ENCODE data around the gene IL17RE.
"Not testable (repeated sequence)": the region's sequence is repeated elsewhere in the genome, so short reads cannot be mapped to it uniquely, and the experiment has no call there.

Gene IL17RE

DNA sequence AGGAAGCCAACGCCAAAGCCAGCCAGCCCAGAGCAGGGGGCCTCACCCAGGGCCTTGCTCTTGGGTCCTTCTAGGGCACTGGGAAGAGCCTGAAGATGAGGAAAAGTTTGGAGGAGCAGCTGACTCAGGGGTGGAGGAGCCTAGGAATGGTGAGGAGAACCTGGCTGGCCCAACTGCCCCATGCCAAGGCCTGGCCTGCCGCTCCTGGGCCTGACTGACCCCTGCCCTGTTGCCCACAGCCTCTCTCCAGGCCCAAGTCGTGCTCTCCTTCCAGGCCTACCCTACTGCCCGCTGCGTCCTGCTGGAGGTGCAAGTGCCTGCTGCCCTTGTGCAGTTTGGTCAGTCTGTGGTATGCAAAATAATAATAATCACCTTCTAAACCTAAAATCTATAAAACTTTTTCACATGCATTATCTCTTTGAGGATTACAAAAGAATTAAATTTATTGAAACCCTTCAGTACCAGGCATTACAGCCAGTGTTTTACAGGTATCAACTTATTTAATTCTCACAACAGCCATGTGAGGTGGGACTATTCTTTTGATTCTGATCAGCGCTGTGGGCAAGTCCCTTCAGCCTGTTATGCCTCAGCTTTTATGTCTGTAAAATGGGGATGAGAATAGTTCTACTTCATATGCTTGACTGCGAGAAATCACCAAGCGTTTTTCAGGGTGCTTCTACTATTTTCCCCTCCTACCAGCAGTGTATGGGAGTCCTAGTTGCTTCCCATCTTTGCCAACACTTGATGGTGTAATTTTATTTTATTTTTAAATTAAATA is 15.8 kb downstream of the IL17RE start:
- no peak overlapping the region for H3K4me3 ChIP-seq
- peak overlapping the region in 8 of 21 experiments; percentile 10 to 91 (median 84) for H3K27ac ChIP-seq

DNA sequence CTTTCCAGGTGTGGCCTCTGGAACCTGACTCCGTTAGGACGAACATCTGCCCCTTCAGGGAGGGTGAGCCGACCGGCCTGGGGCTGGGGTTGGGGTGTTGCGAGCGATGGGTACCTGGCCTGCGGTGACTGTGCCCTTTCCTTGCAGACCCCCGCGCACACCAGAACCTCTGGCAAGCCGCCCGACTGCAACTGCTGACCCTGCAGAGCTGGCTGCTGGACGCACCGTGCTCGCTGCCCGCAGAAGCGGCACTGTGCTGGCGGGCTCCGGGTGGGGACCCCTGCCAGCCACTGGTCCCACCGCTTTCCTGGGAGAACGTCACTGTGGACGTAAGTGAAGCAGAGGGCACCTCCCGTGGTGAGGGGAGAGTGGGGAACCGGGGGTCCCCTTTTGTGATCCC is 25.5 kb downstream of the IL17RE start:
- Histone ChIP-seq H3K27ac (no peak overlapping the region), H3K4me3 (no peak overlapping the region)

DNA sequence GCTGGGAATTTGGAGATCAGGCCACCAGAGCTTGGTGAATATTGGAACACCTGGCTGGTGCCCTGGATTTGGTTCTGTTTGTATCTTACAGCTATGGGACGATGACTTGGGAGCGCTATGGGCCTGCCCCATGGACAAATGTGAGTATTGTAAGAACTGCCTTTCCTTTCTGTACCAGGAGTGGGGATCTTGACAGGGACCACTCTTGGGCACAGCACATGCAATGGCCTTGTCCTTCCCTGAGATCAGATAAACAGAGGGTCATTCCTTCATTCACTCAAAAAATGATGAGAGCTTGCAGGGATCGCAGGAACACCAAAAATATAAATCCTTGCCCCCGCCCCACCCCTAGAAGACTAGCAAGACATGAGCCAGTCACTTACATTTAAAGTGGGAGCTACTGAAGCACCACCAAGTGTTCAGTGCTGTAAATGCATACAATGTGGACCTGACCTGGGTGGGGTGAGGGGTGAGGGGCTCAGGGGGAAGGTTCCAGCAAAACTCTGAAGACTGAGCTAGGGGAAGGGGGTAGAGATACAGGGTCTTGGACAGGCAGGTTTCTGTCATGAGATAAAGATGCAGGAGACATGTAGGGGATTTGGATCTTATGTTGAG is 28.3 kb downstream of the IL17RE start:
- H3K27ac ChIP-seq: no peak overlapping the region
- no peak overlapping the region for H3K4me3 ChIP-seq

DNA sequence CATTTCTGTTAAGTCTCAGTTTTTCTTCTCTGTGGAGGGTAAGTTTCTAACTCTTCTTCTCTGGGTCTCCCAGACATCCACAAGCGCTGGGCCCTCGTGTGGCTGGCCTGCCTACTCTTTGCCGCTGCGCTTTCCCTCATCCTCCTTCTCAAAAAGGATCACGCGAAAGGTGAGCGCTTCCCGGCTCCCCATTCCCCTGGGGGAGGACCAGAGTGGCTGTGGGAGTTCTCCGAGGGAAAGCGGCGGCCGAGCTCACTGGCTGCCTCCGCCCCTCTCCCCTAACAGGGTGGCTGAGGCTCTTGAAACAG is 29.8 kb downstream of the IL17RE start:
- peak overlapping the region; percentile 40 to 82 (median 55) for H3K4me3 ChIP-seq
- peak overlapping the region; percentile 50 to 97 (median 93) for H3K27ac ChIP-seq

DNA sequence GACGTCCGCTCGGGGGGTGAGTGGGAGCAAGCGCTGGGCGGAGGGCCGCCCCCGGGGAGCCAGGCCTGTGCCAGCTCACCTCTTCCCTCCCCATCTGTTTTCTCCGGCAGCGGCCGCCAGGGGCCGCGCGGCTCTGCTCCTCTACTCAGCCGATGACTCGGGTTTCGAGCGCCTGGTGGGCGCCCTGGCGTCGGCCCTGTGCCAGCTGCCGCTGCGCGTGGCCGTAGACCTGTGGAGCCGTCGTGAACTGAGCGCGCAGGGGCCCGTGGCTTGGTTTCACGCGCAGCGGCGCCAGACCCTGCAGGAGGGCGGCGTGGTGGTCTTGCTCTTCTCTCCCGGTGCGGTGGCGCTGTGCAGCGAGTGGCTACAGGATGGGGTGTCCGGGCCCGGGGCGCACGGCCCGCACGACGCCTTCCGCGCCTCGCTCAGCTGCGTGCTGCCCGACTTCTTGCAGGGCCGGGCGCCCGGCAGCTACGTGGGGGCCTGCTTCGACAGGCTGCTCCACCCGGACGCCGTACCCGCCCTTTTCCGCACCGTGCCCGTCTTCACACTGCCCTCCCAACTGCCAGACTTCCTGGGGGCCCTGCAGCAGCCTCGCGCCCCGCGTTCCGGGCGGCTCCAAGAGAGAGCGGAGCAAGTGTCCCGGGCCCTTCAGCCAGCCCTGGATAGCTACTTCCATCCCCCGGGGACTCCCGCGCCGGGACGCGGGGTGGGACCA is 30.4 kb downstream of the IL17RE start:
- H3K4me3 ChIP-seq: peak overlapping the region; percentile 40 to 82 (median 55)
- H3K27ac ChIP-seq: peak overlapping the region; percentile 50 to 97 (median 93)

DNA sequence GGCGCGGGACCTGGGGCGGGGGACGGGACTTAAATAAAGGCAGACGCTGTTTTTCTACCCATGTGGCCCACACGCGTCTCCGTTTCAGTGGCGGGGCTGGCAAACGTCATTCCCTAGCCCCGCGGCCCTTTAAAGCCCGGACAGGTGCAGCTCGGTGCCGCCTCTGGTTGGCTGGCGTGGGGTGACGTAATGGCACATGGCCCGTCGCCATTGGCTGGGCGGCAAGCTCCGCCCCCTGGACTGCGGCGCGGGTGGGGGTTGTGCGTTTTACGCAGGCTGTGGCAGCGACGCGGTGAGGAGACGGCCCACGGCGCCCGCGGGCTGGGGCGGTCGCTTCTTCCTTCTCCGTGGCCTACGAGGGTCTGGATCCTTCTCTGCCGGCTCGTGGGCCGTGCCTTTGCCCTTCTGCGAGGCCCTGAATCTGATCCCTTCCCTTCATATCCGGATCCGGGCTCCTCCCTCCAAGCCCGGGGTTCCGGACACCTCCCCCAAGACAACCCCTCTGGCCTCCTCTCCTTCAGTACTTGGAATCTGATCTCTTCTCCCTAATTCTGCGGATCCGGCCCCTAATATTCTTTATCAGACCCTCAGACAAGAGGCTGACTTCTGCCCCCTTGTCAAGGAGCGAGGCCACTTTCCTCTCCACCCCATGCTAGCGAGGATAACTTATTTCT is 31.1 kb downstream of the IL17RE start, which contains the start of gene CRELD1:
Gene CRELD1 (plus strand): TSS at position 274 of the 674 bp plus-strand sequence. CDS start 605 bp downstream, outside the sequence.
- Histone ChIP-seq H3K4me3 (peak within 1 kb of the TSS; percentile 40 to 82 (median 55)), H3K27ac (peak within 1 kb of the TSS; percentile 50 to 97 (median 93))

DNA sequence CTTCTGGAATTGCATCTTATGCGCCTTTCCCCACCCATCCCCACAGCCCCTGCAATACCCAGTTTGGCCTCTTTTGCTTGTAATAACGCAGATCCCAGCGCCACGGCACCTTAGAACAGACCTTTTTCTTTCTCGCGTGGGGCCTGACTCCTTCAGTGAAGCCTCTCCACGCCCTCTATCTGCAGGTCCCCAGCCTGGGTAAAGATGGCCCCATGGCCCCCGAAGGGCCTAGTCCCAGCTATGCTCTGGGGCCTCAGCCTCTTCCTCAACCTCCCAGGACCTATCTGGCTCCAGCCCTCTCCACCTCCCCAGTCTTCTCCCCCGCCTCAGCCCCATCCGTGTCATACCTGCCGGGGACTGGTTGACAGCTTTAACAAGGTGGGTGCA is 31.6 kb downstream of the IL17RE start:
- Histone ChIP-seq H3K27ac (peak overlapping the region; percentile 34 to 97 (median 93)), H3K4me3 (peak overlapping the region; percentile 40 to 82 (median 55))

DNA sequence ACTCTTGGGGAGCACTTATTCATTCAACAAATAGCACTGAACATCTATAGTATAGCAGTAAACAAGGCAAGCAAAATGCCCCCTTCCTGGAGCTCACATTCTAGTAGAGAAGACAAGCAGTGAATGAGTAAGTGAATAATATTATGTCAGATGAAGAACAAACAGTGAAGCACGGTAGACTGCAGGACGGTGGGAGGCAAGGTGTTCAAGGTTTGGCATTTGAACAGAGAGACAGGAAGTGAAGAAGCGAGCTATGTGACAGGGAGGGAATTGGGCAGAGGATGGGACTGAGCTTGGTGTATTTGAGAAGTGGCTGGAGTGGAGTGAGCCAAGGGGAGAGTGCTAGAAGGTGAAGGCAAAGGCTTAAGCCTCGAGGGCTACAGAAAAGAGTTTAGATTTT is 32.3 kb downstream of the IL17RE start:
- no peak overlapping the region for H3K4me3 ChIP-seq
- peak overlapping the region in 7 of 21 experiments; percentile 37 to 97 (median 93) for H3K27ac ChIP-seq

DNA sequence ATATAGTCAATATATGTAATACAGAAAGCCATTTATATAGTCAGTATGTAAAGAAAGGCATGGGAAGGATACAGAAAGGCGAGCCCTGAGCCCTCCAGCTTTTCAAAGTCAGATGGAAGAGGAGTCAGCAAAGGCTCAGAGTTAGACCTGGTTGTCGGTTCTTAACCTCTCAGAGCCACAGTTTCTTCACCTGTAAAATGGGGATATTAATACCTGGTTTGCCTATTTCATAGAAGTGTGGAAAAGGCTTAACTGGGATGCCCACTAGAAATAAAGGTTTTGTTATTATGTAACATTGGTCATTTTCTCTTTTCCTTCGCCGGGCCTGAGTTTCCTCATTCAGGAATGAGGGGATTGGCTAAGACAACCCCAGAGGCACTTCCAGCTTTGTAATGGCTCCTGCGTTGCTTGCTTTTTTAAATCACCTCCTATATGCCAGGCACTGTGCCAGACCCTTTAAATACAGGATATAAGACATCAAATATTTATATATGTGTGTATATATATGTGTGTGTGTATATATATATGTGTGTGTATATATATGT is 33.4 kb downstream of the IL17RE start:
- no peak overlapping the region for H3K4me3 ChIP-seq

DNA sequence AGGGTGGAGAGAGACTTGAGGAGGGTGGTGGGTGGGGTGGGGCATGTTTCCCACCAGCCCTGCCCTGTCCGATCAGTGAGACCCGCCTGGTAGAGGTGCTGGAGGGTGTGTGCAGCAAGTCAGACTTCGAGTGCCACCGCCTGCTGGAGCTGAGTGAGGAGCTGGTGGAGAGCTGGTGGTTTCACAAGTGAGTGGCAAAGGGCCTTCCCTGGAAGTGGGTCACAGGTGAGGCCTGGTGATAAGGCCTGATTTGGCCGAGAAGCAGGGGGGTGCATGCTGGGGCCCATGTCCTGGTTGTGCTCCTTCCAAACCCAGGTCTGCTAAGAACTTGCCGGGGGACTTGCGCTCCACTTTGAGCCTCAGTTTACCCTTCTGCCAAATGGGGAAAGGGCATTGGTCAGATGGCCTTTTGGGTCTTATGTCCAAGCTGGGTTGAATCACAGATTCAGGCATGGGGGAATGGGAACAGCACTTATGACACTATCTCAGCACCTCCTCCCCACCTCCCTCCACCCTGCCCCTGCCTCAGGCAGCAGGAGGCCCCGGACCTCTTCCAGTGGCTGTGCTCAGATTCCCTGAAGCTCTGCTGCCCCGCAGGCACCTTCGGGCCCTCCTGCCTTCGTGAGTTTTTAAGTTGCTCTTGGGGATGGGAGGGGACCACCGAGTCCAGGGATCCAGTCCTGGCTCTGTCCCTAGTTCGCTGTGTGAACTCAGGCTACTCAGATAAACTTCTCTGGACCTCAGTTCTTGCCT is 35.0 kb downstream of the IL17RE start:
- no peak overlapping the region for H3K4me3 ChIP-seq
- H3K27ac ChIP-seq: no peak overlapping the region

More for the DNA sequence above, 33.4 kb downstream of the IL17RE start:
- no peak overlapping the region for H3K27ac ChIP-seq

DNA sequence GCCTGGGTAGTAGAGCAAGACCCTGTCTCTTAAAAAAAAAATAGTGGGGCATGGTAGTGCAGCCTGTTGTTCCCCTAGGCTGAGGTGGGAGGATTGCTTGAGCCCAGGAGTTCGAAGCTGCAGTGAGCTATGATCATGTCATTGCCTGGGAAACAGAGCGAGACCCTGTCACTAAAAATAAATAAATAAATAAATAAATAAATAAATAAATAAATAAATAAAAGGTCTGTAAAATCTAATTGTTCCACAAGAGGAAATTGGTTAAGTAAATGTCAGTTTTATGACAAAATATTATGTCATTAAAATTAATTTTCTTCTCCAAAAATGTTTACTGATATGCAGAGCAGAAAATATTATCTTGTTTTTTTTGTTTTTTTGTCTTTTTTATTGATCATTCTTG is 36.3 kb downstream of the IL17RE start:
- Histone ChIP-seq H3K4me3 (no peak overlapping the region), H3K27ac (no peak overlapping the region)

DNA sequence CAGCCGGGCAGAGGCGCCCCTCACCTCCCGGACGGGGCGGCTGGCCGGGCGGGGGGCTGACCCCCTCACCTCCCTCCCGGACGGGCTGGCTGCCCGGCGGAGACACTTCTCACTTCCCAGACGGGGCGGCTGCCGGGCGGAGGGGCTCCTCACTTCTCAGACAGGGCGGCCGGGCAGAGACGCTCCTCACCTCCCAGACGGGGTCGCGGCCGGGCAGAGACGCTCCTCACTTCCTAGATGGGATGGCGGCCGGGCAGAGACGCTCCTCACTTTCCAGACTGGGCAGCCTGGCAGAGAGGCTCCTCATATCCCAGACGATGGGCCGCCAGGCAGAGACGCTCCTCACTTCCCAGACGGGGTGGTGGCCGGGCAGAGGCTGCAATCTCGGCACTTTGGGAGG is 37.3 kb downstream of the IL17RE start:
- H3K27ac ChIP-seq, H3K4me3 ChIP-seq: not testable (repeated sequence)

DNA sequence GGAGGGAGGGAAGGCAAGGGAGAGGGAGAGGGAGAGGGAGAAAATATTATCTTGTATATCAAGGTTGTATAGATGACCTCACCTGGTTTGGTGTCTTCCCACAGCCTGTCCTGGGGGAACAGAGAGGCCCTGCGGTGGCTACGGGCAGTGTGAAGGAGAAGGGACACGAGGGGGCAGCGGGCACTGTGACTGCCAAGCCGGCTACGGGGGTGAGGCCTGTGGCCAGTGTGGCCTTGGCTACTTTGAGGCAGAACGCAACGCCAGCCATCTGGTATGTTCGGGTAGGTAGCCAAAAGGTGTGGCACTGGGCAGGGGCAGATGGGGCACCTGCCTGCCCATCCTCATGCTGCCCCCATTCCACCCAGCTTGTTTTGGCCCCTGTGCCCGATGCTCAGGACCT is 38.1 kb downstream of the IL17RE start:
- Histone ChIP-seq H3K27ac (no peak overlapping the region), H3K4me3 (no peak overlapping the region)

DNA sequence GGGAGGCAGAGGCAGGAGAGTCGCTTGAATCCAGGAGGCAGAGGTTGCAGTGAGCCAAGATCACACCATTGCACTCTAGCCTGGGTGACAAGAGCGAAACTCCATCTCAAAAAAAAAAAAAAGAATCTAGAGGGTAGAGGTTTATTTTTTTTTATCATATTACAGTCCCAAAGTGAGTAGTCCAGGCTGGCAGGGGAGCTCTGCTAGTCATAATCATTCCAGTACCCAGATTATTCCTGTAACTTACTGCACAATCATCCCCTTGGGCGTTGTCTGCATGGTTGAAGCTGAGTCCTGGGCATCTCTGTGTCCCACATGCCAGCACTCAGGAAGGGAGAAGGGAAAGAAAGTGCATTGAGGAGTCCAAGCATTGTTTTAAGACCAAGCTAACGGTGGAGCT is 39.5 kb downstream of the IL17RE start:
- Histone ChIP-seq H3K4me3 (no peak overlapping the region), H3K27ac (no peak overlapping the region)

DNA sequence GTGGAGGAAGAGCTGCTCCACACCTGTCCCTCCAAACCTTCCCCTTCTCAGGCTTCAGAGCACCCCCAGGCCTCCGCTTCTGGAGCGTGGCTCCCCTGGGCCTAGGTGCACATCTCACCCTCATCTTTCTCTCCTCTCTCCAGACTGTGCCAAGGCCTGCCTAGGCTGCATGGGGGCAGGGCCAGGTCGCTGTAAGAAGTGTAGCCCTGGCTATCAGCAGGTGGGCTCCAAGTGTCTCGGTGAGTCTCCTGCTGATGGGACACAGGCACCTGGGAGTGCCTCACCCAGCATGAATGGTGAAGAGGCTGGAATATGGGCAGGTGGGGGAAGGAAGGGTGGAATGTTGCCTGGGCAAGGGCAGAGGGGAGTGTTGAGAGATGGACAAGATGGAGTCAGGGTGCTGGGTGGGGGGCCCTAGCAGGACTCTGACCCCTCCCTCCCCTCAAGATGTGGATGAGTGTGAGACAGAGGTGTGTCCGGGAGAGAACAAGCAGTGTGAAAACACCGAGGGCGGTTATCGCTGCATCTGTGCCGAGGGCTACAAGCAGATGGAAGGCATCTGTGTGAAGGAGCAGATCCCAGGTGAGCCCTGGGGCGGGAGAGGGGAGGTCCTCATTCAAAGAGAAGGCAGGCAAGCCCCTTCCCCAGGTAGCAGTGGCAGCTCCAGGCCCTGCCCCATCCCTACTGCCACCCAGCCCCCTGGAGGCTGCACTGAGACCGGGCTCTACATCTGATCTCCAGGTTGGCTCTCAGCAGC is 40.5 kb downstream of the IL17RE start:
- Histone ChIP-seq H3K4me3 (no peak overlapping the region), H3K27ac (no peak overlapping the region)

DNA sequence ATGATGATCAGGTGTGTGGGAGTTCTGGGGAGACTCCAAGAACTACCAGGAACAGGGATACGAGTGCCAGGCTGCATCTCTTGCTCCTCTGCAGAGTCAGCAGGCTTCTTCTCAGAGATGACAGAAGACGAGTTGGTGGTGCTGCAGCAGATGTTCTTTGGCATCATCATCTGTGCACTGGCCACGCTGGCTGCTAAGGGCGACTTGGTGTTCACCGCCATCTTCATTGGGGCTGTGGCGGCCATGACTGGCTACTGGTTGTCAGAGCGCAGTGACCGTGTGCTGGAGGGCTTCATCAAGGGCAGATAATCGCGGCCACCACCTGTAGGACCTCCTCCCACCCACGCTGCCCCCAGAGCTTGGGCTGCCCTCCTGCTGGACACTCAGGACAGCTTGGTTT is 41.6 kb downstream of the IL17RE start:
- H3K4me3 ChIP-seq: no peak overlapping the region
- no peak overlapping the region for H3K27ac ChIP-seq

DNA sequence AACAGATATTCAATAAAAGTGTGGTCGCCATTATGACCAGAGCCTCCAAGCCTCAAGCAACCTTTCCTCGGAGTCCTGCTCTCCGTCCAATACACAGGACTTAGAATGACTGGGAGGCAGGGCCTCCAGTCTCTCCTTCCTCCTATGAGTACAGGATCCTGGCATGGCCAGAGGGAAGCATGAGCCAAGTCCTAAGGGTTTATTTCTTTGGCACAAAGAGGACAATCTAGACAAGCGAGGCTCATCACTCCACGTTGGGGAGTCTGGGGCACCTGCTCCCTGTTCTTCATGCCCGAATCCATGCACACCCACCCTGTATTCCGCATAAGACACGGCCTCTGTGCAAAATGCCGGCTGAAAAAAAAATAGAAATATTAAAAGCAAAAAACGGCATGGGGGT is 42.7 kb downstream of the IL17RE start:
- Histone ChIP-seq H3K4me3 (no peak overlapping the region), H3K27ac (no peak overlapping the region)

Data from skin epidermis (tissue), 12 donors.